ES-I3 (cell line): ENCODE measurements around the gene LRRC52.
"Not testable (repeated sequence)": the region's sequence is repeated elsewhere in the genome, so short reads cannot be mapped to it uniquely, and the experiment has no call there.

Source experiments
- H3K36me3 ChIP-seq: 2 replicates; pipeline ENCODE4 v1.6.1; 2013; ENCODE audit warnings: mild to moderate bottlenecking, low read length, control low read depth, moderate library complexity; ENCODE audit not compliant: insufficient read depth
- H3K4me1 ChIP-seq: 2 replicates; pipeline ENCODE4 v1.6.1; 2013; ENCODE audit warnings: mild to moderate bottlenecking, control low read depth, low read length; ENCODE audit not compliant: insufficient read depth
- H3K9ac ChIP-seq: 2 replicates; pipeline ENCODE4 v1.6.1; 2013; ENCODE audit warnings: low read depth, mild to moderate bottlenecking, low read length, moderate library complexity
- H3K9me3 ChIP-seq: 2 replicates; pipeline ENCODE4 v1.6.1; 2013; ENCODE audit warnings: mild to moderate bottlenecking, low read length, moderate library complexity; ENCODE audit not compliant: control insufficient read depth, insufficient read depth

LRRC52 gene

DNA sequence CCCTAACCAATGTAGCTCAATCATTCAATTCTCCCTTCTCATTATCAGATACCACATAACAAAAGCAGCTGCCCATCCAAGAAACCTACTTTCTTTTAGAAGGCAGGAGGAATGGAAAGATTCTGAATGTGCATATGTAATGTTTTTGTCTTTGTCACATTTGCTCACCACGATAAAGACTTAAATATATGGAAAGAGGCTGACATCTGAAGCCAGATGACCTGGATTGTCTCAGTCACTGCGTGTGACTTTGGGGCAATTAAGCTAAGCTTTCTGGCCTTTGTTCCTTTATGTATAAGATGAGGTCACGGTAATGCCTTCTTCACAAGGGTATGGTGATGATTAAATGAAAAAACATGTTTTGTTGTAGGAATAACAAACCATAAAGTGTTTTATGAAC, 42.6 kb downstream of the LRRC52 start:
- Histone ChIP-seq H3K36me3 (no peaks in the 10 kb centered on the region), H3K9me3 (no peaks in the 10 kb centered on the region), H3K4me1 (peaks cover 17% of the 10 kb centered on the region; the same call in 1 of the 2 replicates), H3K9ac (no peak overlapping the region)

- not testable (repeated sequence) for H3K36me3 ChIP-seq, H3K9ac ChIP-seq, H3K4me1 ChIP-seq, H3K9me3 ChIP-seq
Observed at GRCh38 chr1:165591391-165591790, 47.6 kb downstream of the LRRC52 start.

- no peaks in the 10 kb centered on the region for H3K9me3 ChIP-seq
- no peaks in the 10 kb centered on the region for H3K4me1 ChIP-seq
- H3K36me3 ChIP-seq, result no peaks in the 10 kb centered on the region
- H3K9ac ChIP-seq, result no peak overlapping the region
Observed at GRCh38 chr1:165592945-165593823, 49.4 kb downstream of the LRRC52 start.

GRCh38 chr1:165595246-165595938, 51.6 kb downstream of the LRRC52 start:
- H3K4me1 ChIP-seq, result no peaks in the 10 kb centered on the region
- no peak overlapping the region for H3K9ac ChIP-seq
- H3K9me3 ChIP-seq, result no peaks in the 10 kb centered on the region
- no peaks in the 10 kb centered on the region for H3K36me3 ChIP-seq

DNA sequence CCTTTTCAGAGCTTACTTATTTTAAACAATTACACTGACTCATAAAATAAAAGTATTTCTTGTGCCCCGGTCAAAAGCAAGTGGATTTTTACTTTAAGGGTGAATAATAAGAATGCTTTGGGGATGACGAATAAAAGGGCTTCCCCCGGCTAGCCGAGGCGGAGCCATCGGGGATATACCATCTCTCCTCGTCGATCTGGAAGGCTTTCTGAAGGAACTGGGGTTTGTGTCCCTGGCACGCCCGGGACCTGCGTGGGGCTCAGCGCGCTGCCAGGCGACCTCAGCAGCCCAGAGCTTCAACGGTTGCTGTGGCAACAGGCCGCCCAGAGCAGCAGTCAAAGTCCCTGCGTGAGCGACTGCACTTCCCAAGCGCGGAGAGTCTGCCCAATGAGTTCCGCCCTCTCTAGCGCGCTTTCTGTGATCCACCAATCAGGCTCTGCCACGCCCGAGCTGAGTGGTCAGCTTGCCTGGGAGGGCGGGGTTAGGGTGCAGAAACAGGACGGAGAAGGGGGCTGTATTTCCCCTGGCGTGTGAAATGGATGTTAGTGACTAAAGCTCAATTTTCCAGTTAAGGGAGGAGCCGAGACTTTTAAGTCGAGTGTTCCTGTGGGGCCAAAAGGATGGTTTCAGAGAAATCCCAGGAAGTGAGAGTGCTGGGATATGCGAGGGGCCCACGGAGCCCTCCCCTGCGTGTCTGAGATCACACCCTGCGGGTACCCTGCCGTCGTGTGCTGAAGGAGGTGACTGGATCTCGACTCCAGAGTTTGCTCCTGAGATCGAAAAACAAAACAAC, 54.3 kb downstream of the LRRC52 start:
- Histone ChIP-seq H3K4me1 (no peaks in the 10 kb centered on the region), H3K9me3 (no peaks in the 10 kb centered on the region), H3K36me3 (no peaks in the 10 kb centered on the region), H3K9ac (peak overlapping the region; percentile 84)

GRCh38 chr1:165598676-165599059, 54.9 kb downstream of the LRRC52 start:
- Histone ChIP-seq H3K36me3 (no peaks in the 10 kb centered on the region), H3K9me3 (no peaks in the 10 kb centered on the region), H3K9ac (peak overlapping the region; percentile 84), H3K4me1 (no peaks in the 10 kb centered on the region)

DNA sequence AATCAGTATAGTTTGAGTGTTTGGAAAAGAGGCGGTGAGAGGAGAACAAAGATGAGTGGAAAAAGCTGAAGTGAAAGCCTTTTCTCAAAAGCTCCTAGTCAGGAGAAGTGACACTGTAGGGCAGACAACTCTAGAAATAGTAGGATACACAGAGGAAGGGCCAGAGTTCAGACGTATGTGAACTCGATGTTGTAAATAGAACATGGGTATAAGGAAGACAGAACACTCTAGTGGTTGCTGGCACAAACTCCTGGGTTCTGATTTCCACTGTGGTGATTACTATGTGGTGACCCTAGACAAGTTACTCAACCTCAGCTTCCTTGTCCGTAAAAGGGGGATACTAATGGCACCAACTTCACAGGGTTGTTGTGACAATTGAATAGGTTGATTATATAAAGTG, 57.0 kb downstream of the LRRC52 start:
- no peaks in the 10 kb centered on the region for H3K36me3 ChIP-seq
- H3K4me1 ChIP-seq, result no peaks in the 10 kb centered on the region
- no peak overlapping the region for H3K9ac ChIP-seq
- no peaks in the 10 kb centered on the region for H3K9me3 ChIP-seq

- no peaks in the 10 kb centered on the region for H3K36me3 ChIP-seq
- no peaks in the 10 kb centered on the region for H3K4me1 ChIP-seq
- no peak overlapping the region for H3K9ac ChIP-seq
- H3K9me3 ChIP-seq, result no peaks in the 10 kb centered on the region
Observed at GRCh38 chr1:165603810-165604209, 60.0 kb downstream of the LRRC52 start.

GRCh38 chr1:165605246-165605645, 61.4 kb downstream of the LRRC52 start:
- Histone ChIP-seq H3K9me3 (no peaks in the 10 kb centered on the region), H3K9ac (no peak overlapping the region), H3K36me3 (no peaks in the 10 kb centered on the region)

DNA sequence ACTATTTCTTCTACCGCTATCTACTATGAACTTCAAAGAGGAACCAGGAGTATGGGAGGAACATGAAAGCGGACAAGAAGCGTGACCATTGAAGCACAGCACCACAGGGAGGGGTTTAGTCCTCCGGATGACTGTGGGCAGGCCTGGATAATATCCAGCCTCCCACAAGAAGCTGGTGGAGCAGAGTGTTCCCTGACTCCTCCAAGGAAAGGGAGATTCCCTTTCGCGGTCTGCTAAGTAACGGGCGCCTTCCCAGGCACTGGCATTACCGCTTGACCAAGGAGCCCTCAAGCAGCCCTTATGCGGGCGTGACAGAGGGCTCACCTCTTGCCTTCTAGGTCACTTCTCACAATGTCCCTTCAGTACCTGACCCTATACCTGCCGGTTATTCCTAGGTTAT, 62.9 kb downstream of the LRRC52 start:
- H3K36me3 ChIP-seq, H3K4me1 ChIP-seq, H3K9me3 ChIP-seq, H3K9ac ChIP-seq: not testable (repeated sequence)

More at GRCh38 chr1:165605246-165605645, 61.4 kb downstream of the LRRC52 start:
- no peaks in the 10 kb centered on the region for H3K4me1 ChIP-seq

DNA sequence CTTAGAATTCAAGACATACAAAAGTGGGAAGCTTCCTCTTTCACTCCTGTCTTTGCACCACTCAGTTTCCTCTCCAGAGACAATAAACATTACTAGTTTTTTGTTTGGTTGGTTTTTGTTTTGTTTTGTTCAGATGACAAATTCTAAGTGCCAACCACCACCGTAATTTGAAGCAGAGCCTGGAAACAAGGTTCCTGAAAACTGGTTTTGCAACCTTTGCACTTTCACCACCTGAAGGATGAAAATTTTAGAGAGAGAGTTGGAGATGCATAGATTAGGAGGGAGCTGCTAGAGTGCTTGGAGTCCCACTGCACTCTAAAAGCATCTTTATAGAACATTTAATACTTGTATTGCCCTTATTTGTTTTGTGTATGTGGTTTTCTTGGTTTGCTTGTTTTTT, 67.1 kb downstream of the LRRC52 start:
- Histone ChIP-seq H3K4me1 (no peaks in the 10 kb centered on the region), H3K9ac (no peak overlapping the region), H3K9me3 (no peaks in the 10 kb centered on the region), H3K36me3 (no peaks in the 10 kb centered on the region)

- H3K9me3 ChIP-seq, result no peaks in the 10 kb centered on the region
- peaks cover 8% of the 10 kb centered on the region; the same call in 1 of the 2 replicates for H3K4me1 ChIP-seq
- H3K36me3 ChIP-seq, result no peaks in the 10 kb centered on the region
- no peak overlapping the region for H3K9ac ChIP-seq
Observed at GRCh38 chr1:165612062-165612461, 68.3 kb downstream of the LRRC52 start.
